Measurements from ENCODE around the gene CCDC85C. TPM values are rescaled to one million over a fixed set of nuclear protein-coding genes. Genes with fewer than 3 reads are reported as not detected.

The CCDC85C gene
- total RNA-seq, 6 donors from 2014 or later = 5.2 to 31.0 (median 20.4) TPM

- DNase-seq (no peak), ATAC-seq (ENCODE audit: low FRiP score in 2 of 2) (no peak)
- Histone ChIP-seq H3K36me3 (no peaks in the 10 kb centered on the region), H3K27ac (no peak overlapping the region), H3K4me3 (no peak overlapping the region), H3K4me1 (peaks cover 6 to 16% (median 11%) of the 10 kb centered on the region in 4 donors), H3K27me3 (peaks cover 0 to 6% (median 3%) of the 10 kb centered on the region in 4 donors), H3K9me3 (no peaks in the 10 kb centered on the region)
- WGBS, 2 donors = 78 to 81% methylated on average over 8 of the region's 8 CpGs
- no peak for TF ChIP-seq POLR2AphosphoS5 (IDR thresholded peaks at IDR 0.05)
- TF ChIP-seq CTCF (IDR thresholded peaks at IDR 0.05) = no peak
- no peak for TF ChIP-seq POLR2A (IDR thresholded peaks at IDR 0.05)
- no peak for TF ChIP-seq EP300 (IDR thresholded peaks at IDR 0.05)
Measured at GRCh38 chr14:99649219-99649618, 45.2 kb upstream of the CCDC85C start.

- DNase-seq = no peak
- Histone ChIP-seq H3K36me3 (no peaks in the 10 kb centered on the region), H3K4me3 (no peak overlapping the region), H3K4me1 (peaks cover 6 to 16% (median 11%) of the 10 kb centered on the region in 4 donors), H3K27me3 (peaks cover 0 to 6% (median 3%) of the 10 kb centered on the region in 4 donors), H3K27ac (no peak overlapping the region), H3K9me3 (no peaks in the 10 kb centered on the region)
- TF ChIP-seq POLR2AphosphoS5 (IDR thresholded peaks at IDR 0.05) = no peak
- no peak for TF ChIP-seq EP300 (IDR thresholded peaks at IDR 0.05)
- TF ChIP-seq POLR2A (IDR thresholded peaks at IDR 0.05) = no peak
- TF ChIP-seq CTCF (IDR thresholded peaks at IDR 0.05) = no peak
- ATAC-seq (ENCODE audit: low FRiP score in 2 of 2) = no peak
- 82 to 87% methylated on average over 8 of the region's 8 CpGs for WGBS, 2 donors
Measured at GRCh38 chr14:99648027-99648784, 44.2 kb upstream of the CCDC85C start.

- H3K27ac ChIP-seq = no peak overlapping the region
- 63 to 86% methylated on average over 1 to 7 of the region's 7 CpGs for WGBS, 2 donors
- TF ChIP-seq CTCF (IDR thresholded peaks at IDR 0.05) (no peak), POLR2AphosphoS5 (IDR thresholded peaks at IDR 0.05) (no peak), POLR2A (IDR thresholded peaks at IDR 0.05) (no peak)
- no peaks in the 10 kb centered on the region for H3K36me3 ChIP-seq
- no peak overlapping the region for H3K4me3 ChIP-seq
- H3K27me3 ChIP-seq = peaks cover 0 to 6% (median 3%) of the 10 kb centered on the region in 4 donors
- peaks cover 6 to 16% (median 11%) of the 10 kb centered on the region in 4 donors for H3K4me1 ChIP-seq
- DNase-seq (no peak), ATAC-seq (ENCODE audit: low FRiP score in 2 of 2) (peak in 1 of 2 donors; percentile 78)
- no peaks in the 10 kb centered on the region for H3K9me3 ChIP-seq
Measured at GRCh38 chr14:99647411-99647810, 43.4 kb upstream of the CCDC85C start.

- Histone ChIP-seq H3K27me3 (peaks cover 0 to 6% (median 3%) of the 10 kb centered on the region in 4 donors), H3K4me1 (peaks cover 6 to 16% (median 11%) of the 10 kb centered on the region in 4 donors), H3K27ac (no peak overlapping the region), H3K4me3 (peak overlapping the region in 3 of 4 donors; percentile 46 to 57 (median 55)), H3K9me3 (no peaks in the 10 kb centered on the region), H3K36me3 (no peaks in the 10 kb centered on the region)
- TF ChIP-seq POLR2A (IDR thresholded peaks at IDR 0.05) = no peak
- no peak for TF ChIP-seq CTCF (IDR thresholded peaks at IDR 0.05)
- TF ChIP-seq EP300 (IDR thresholded peaks at IDR 0.05) = no peak
- DNase-seq = no peak
- WGBS, 2 donors = 48 to 50% methylated on average over 8 to 24 of the region's 32 CpGs
- ATAC-seq (ENCODE audit: low FRiP score in 2 of 2) = no peak
Measured at GRCh38 chr14:99645545-99646505, 41.8 kb upstream of the CCDC85C start.
